ENCODE measurements around the gene DYNC1LI2. TPM values are rescaled to one million over a fixed set of nuclear protein-coding genes. Genes with fewer than 3 reads are reported as not detected.
"Not testable (repeated sequence)": the region's sequence is repeated elsewhere in the genome, so short reads cannot be mapped to it uniquely, and the experiment has no call there.

Gene DYNC1LI2
- total RNA-seq: 10 to 100 TPM; 30.8 to 31.0 TPM

GRCh38 chr16:66751303-66751991, at the start of gene DYNC1LI2:
DYNC1LI2 (minus strand) TSS chr16:66751609; CDS start chr16:66751591, 18 bp downstream.
- peak; percentile 82 for DNase-seq
- CTCF ChIA-PET: interaction anchor here (0.6 to 3.0 kb wide), 25 partner anchors 8 to 345 kb away, joined by 3 to 22 read pairs (median 4); partner anchors contain the start of genes CMTM4, NAE1 and PDP2
- Mint-ChIP-seq H3K9me3 (no peaks in the 10 kb centered on the region), H3K4me3 (peak within 1 kb of the TSS; percentile 88), H3K36me3 (ENCODE audit: low read depth) (peaks cover 9% of the 10 kb centered on the region), H3K27ac (peak within 1 kb of the TSS; percentile 78), H3K4me1 (ENCODE audit: low read depth) (peaks cover 36% of the 10 kb centered on the region), H3K27me3 (ENCODE audit: low read depth) (peaks cover 3% of the 10 kb centered on the region)
- intact Hi-C loops (cut with micrococcal nuclease): loop anchor here (1.0 to 5.0 kb wide), 8 partner anchors 54 to 343 kb away; partner anchors contain the start of genes CKLF and CMTM4

- DNase-seq: no peak
- Mint-ChIP-seq H3K4me3 (no peak overlapping the region), H3K27ac (no peak overlapping the region), H3K9me3 (no peaks in the 10 kb centered on the region), H3K36me3 (ENCODE audit: low read depth) (peaks cover 21% of the 10 kb centered on the region), H3K27me3 (ENCODE audit: low read depth) (no peaks in the 10 kb centered on the region), H3K4me1 (ENCODE audit: low read depth) (no peaks in the 10 kb centered on the region)
- intact Hi-C loops (cut with micrococcal nuclease): no loop called here
- CTCF ChIA-PET: interaction anchor here (1.0 kb wide), 1 partner anchor 67 kb away, joined by 5 read pairs; no protein-coding TSS in a partner anchor
Observed at GRCh38 chr16:66800856-66801255, 49.4 kb upstream of the DYNC1LI2 start.

- H3K27me3 Mint-ChIP-seq (ENCODE audit: low read depth): no peaks in the 10 kb centered on the region
- H3K4me3 Mint-ChIP-seq: no peak overlapping the region
- H3K36me3 Mint-ChIP-seq (ENCODE audit: low read depth): no peaks in the 10 kb centered on the region
- H3K27ac Mint-ChIP-seq: no peak overlapping the region
- H3K4me1 Mint-ChIP-seq (ENCODE audit: low read depth): no peaks in the 10 kb centered on the region
- CTCF ChIA-PET: no interaction called here
- no peak for DNase-seq
- H3K9me3 Mint-ChIP-seq: no peaks in the 10 kb centered on the region
- intact Hi-C loops (cut with micrococcal nuclease): no loop called here
Observed at GRCh38 chr16:66798161-66798560, 46.8 kb upstream of the DYNC1LI2 start.

- DNase-seq; H3K9me3 Mint-ChIP-seq; CTCF ChIA-PET; H3K27me3 Mint-ChIP-seq (ENCODE audit: low read depth); H3K4me1 Mint-ChIP-seq (ENCODE audit: low read depth); H3K36me3 Mint-ChIP-seq (ENCODE audit: low read depth); intact Hi-C loops (cut with micrococcal nuclease); H3K4me3 Mint-ChIP-seq; H3K27ac Mint-ChIP-seq: not testable (repeated sequence)
Observed at GRCh38 chr16:66793984-66794383, 42.6 kb upstream of the DYNC1LI2 start.

- Mint-ChIP-seq H3K4me3 (no peak overlapping the region), H3K9me3 (no peaks in the 10 kb centered on the region), H3K27me3 (ENCODE audit: low read depth) (no peaks in the 10 kb centered on the region), H3K4me1 (ENCODE audit: low read depth) (no peaks in the 10 kb centered on the region), H3K27ac (no peak overlapping the region), H3K36me3 (ENCODE audit: low read depth) (no peaks in the 10 kb centered on the region)
- DNase-seq: no peak
- intact Hi-C loops (cut with micrococcal nuclease): no loop called here
- CTCF ChIA-PET: no interaction called here
Observed at GRCh38 chr16:66790130-66790733, 38.8 kb upstream of the DYNC1LI2 start.

- CTCF ChIA-PET: no interaction called here
- intact Hi-C loops (cut with micrococcal nuclease): no loop called here
- no peaks in the 10 kb centered on the region for H3K4me1 Mint-ChIP-seq (ENCODE audit: low read depth)
- H3K27ac Mint-ChIP-seq: no peak overlapping the region
- H3K9me3 Mint-ChIP-seq: no peaks in the 10 kb centered on the region
- DNase-seq: no peak
- no peak overlapping the region for H3K4me3 Mint-ChIP-seq
- H3K27me3 Mint-ChIP-seq (ENCODE audit: low read depth): no peaks in the 10 kb centered on the region
- no peaks in the 10 kb centered on the region for H3K36me3 Mint-ChIP-seq (ENCODE audit: low read depth)
Observed at GRCh38 chr16:66787427-66787826, 36.0 kb upstream of the DYNC1LI2 start.

- no peaks in the 10 kb centered on the region for H3K4me1 Mint-ChIP-seq (ENCODE audit: low read depth)
- no peaks in the 10 kb centered on the region for H3K9me3 Mint-ChIP-seq
- CTCF ChIA-PET: no interaction called here
- intact Hi-C loops (cut with micrococcal nuclease): no loop called here
- no peaks in the 10 kb centered on the region for H3K36me3 Mint-ChIP-seq (ENCODE audit: low read depth)
- H3K27ac Mint-ChIP-seq: no peak overlapping the region
- no peaks in the 10 kb centered on the region for H3K27me3 Mint-ChIP-seq (ENCODE audit: low read depth)
- H3K4me3 Mint-ChIP-seq: no peak overlapping the region
- no peak for DNase-seq
Observed at GRCh38 chr16:66786551-66786950, 35.1 kb upstream of the DYNC1LI2 start.

- H3K4me3 Mint-ChIP-seq: no peak overlapping the region
- CTCF ChIA-PET: interaction anchor here (0.9 kb wide), 1 partner anchor 91 kb away, joined by 3 read pairs; no protein-coding TSS in a partner anchor
Observed at GRCh38 chr16:66776457-66776856, 25.0 kb upstream of the DYNC1LI2 start.

GRCh38 chr16:66774981-66775380, 23.6 kb upstream of the DYNC1LI2 start:
- intact Hi-C loops (cut with micrococcal nuclease): no loop called here
- Mint-ChIP-seq H3K4me1 (ENCODE audit: low read depth) (no peaks in the 10 kb centered on the region), H3K27ac (no peak overlapping the region), H3K4me3 (no peak overlapping the region), H3K9me3 (no peaks in the 10 kb centered on the region), H3K27me3 (ENCODE audit: low read depth) (no peaks in the 10 kb centered on the region), H3K36me3 (ENCODE audit: low read depth) (peaks cover 1% of the 10 kb centered on the region)
- DNase-seq: no peak
- CTCF ChIA-PET: interaction anchor here (0.7 kb wide), 1 partner anchor 122 kb away, joined by 4 read pairs; no protein-coding TSS in a partner anchor

More at GRCh38 chr16:66776457-66776856, 25.0 kb upstream of the DYNC1LI2 start:
- DNase-seq: no peak
- no peaks in the 10 kb centered on the region for H3K9me3 Mint-ChIP-seq
- peaks cover 1% of the 10 kb centered on the region for H3K36me3 Mint-ChIP-seq (ENCODE audit: low read depth)
- H3K27ac Mint-ChIP-seq: no peak overlapping the region
- intact Hi-C loops (cut with micrococcal nuclease): no loop called here
- no peaks in the 10 kb centered on the region for H3K4me1 Mint-ChIP-seq (ENCODE audit: low read depth)
- no peaks in the 10 kb centered on the region for H3K27me3 Mint-ChIP-seq (ENCODE audit: low read depth)

- Mint-ChIP-seq H3K27ac (no peak overlapping the region), H3K36me3 (ENCODE audit: low read depth) (no peaks in the 10 kb centered on the region), H3K27me3 (ENCODE audit: low read depth) (no peaks in the 10 kb centered on the region), H3K4me3 (no peak overlapping the region), H3K9me3 (no peaks in the 10 kb centered on the region), H3K4me1 (ENCODE audit: low read depth) (no peaks in the 10 kb centered on the region)
- no peak for DNase-seq
- CTCF ChIA-PET: no interaction called here
- intact Hi-C loops (cut with micrococcal nuclease): no loop called here
Observed at GRCh38 chr16:66758086-66758485, 6.7 kb upstream of the DYNC1LI2 start.

GRCh38 chr16:66754819-66755218, 3.4 kb upstream of the DYNC1LI2 start:
- H3K4me1 Mint-ChIP-seq (ENCODE audit: low read depth): peaks cover 13% of the 10 kb centered on the region
- H3K36me3 Mint-ChIP-seq (ENCODE audit: low read depth): peaks cover under 1% of the 10 kb centered on the region
- no peak overlapping the region for H3K27ac Mint-ChIP-seq
- CTCF ChIA-PET: interaction anchor here (0.7 kb wide), 1 partner anchor 332 kb away, joined by 3 read pairs; no protein-coding TSS in a partner anchor
- intact Hi-C loops (cut with micrococcal nuclease): loop anchor here (5.0 kb wide), 1 partner anchor 58 kb away; the partner anchor contains the start of gene CMTM4
- no peaks in the 10 kb centered on the region for H3K9me3 Mint-ChIP-seq
- H3K27me3 Mint-ChIP-seq (ENCODE audit: low read depth): peaks cover 3% of the 10 kb centered on the region
- DNase-seq: no peak
- H3K4me3 Mint-ChIP-seq: no peak overlapping the region

- intact Hi-C loops (cut with micrococcal nuclease): loop anchor here (5.0 kb wide), 1 partner anchor 57 kb away; the partner anchor contains the start of gene CMTM4
- peaks cover 3% of the 10 kb centered on the region for H3K27me3 Mint-ChIP-seq (ENCODE audit: low read depth)
- H3K27ac Mint-ChIP-seq: no peak overlapping the region
- H3K4me3 Mint-ChIP-seq: no peak overlapping the region
- peaks cover 4% of the 10 kb centered on the region for H3K36me3 Mint-ChIP-seq (ENCODE audit: low read depth)
- peaks cover 20% of the 10 kb centered on the region for H3K4me1 Mint-ChIP-seq (ENCODE audit: low read depth)
- H3K9me3 Mint-ChIP-seq: no peaks in the 10 kb centered on the region
- CTCF ChIA-PET: interaction anchor here (0.7 to 0.8 kb wide), 2 partner anchors 76 to 331 kb away, joined by 3 read pairs; partner anchors contain the start of gene NAE1
- DNase-seq: no peak
Observed at GRCh38 chr16:66754211-66754610, 2.8 kb upstream of the DYNC1LI2 start.
